Uterus (tissue), 2 donors: ENCODE measurements around the gene PPP1R7.

Experiments
- CTCF ChIP-seq, 4 experiments: fragments of 200-600 bp in 2 of 4; fragments of 450-650 bp in 2 of 4; sonication (generic) in 2 of 4; IDR thresholded peaks; one replicate each; pipeline ENCODE4 v1.5.1; 2016 to 2019; ENCODE audit warnings: antibody characterized with exemption in 4 of 4, mild to moderate bottlenecking in 2 of 4, moderate library complexity in 1 of 4
- POLR2A ChIP-seq, 2 donors: fragments of 450-650 bp; IDR thresholded peaks; one replicate each; pipeline ENCODE4 v1.6.1; 2016; ENCODE audit warnings: antibody characterized with exemption in 2 of 2, mild to moderate bottlenecking in 1 of 2, moderate library complexity in 1 of 2

- TF ChIP-seq CTCF (IDR thresholded peaks at IDR 0.05): no peak
- TF ChIP-seq POLR2A (IDR thresholded peaks at IDR 0.05): no peak
Observed at GRCh38 chr2:241154915-241155314, 4.6 kb downstream of the PPP1R7 start.
